HG02798 (cell line): ENCODE measurements around the gene PPP1R16B.

Source experiments
- ATAC-seq: cut with Tn5 transposase; IDR thresholded peaks from one replicate; pipeline ENCODE4 v1.9.1; 2021; ENCODE audit warnings: mild to moderate bottlenecking; ENCODE audit not compliant: unreplicated experiment, poor library complexity

The PPP1R16B gene

GRCh38 chr20:38892091-38892981 is 86.8 kb downstream of the PPP1R16B start:
- ATAC-seq = peak; percentile 52

GRCh38 chr20:38893056-38893564 is 87.6 kb downstream of the PPP1R16B start:
- ATAC-seq = peak; percentile 8

GRCh38 chr20:38893565-38894090 is 88.1 kb downstream of the PPP1R16B start:
- peak; percentile 55 for ATAC-seq

GRCh38 chr20:38894091-38894847 is 88.8 kb downstream of the PPP1R16B start:
- ATAC-seq = no peak

GRCh38 chr20:38895098-38895949 is 89.8 kb downstream of the PPP1R16B start:
- ATAC-seq = no peak

- no peak for ATAC-seq
Measured at GRCh38 chr20:38896009-38896594, 90.6 kb downstream of the PPP1R16B start.

- ATAC-seq = no peak
Measured at GRCh38 chr20:38897267-38897666, 91.8 kb downstream of the PPP1R16B start.

- no peak for ATAC-seq
Measured at GRCh38 chr20:38900606-38901005, 95.1 kb downstream of the PPP1R16B start.

- ATAC-seq = no peak
Measured at GRCh38 chr20:38902601-38903000, 97.1 kb downstream of the PPP1R16B start.

GRCh38 chr20:38903335-38903734 is 97.8 kb downstream of the PPP1R16B start:
- no peak for ATAC-seq

- ATAC-seq = no peak
Measured at GRCh38 chr20:38905375-38905774, 99.9 kb downstream of the PPP1R16B start.

- ATAC-seq = no peak
Measured at GRCh38 chr20:38907918-38908677, 102.6 kb downstream of the PPP1R16B start.

GRCh38 chr20:38915355-38915754 is 109.9 kb downstream of the PPP1R16B start:
- no peak for ATAC-seq

GRCh38 chr20:38917657-38918056 is 112.2 kb downstream of the PPP1R16B start:
- no peak for ATAC-seq

GRCh38 chr20:38918172-38918571 is 112.7 kb downstream of the PPP1R16B start:
- ATAC-seq = no peak

GRCh38 chr20:38919683-38920082 is 114.2 kb downstream of the PPP1R16B start:
- no peak for ATAC-seq

GRCh38 chr20:38920411-38920810 is 114.9 kb downstream of the PPP1R16B start:
- no peak for ATAC-seq

- no peak for ATAC-seq
Measured at GRCh38 chr20:38920851-38921250, 115.4 kb downstream of the PPP1R16B start.

GRCh38 chr20:38924718-38925117 is 119.2 kb downstream of the PPP1R16B start:
- no peak for ATAC-seq
